ENCODE results near the gene FANCC.

FANCC gene

DNA sequence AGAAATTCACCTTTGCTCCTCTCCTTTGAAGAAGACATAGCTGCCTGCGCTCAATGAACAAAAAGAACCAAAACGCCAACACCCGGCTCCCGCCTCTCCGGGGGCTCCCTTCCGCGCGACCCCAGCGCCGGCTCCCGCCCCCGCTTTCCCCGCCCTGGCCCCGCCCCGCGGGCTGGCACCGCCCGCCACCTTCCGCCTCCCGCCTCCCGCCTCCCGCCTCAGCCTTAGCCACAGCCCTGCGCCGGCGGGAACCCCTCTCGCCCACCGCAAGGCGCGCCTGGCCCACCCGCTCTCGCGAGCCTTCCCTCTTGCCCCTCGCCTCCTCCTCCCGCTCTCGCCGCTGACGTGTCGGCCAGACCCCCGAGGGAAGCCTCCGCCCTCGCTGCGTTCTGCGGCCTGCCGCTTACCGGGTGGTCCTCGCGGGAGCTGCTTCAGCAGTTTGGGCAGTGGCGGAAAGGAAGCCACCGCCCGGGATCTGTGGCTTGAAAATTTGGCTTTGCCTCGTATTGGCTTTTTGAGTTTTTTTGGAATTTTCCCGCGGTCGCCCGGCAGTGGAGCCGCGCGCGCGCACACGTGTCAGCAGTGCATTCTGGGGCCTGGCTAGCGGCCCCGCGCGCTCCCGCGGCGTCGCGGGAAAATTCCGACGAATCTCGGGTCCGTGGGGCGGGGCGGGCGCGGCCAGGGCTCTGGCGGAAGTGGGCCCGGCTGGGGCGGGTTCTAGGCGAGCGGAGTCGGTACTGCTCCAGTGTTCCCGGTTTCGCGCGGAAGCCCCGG lies at the start of gene FANCC:
FANCC (minus strand) TSS at position 591 of the 774 bp plus-strand sequence. CDS start 68,418 bp downstream, outside the sequence.
- no peaks in the 10 kb centered on the region for H4K20me1 ChIP-seq (ENCODE audit: insufficient read depth, low read length)

DNA sequence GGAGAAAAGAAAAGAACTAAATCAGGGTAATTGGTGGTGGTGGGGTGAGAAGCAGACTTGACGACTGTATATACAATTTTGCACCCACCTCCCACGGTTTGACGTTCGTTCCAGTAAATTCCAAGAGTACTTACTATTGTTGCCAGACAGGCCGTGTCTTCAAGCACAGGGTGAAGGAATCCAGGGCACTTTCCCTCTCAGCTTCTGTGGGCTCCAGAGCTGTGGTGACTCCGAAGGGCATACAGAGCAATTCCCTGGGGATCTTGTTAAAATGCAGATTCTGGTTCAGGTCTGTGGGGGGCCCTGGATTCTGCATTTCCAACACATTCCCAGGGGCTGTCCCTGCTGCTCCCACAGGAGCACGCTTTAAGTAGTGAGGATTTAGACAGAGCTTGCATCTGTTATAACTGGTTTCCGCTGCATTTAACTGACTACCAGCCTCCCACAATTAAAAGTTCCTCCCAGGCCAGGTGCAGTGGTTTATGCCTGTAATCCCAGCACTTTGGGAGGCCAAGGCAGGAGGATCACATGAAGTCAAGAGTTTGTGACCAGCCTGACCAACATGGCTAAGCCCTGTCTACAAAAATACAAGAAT lies 49.3 kb upstream of the FANCC start:
- Histone ChIP-seq H3K4me3 (ENCODE audit: low read depth in 1 of 2, low read length in 2 of 2) (no peak overlapping the region), H3K27ac (ENCODE audit: low read length) (no peak overlapping the region), H3K36me3 (ENCODE audit: insufficient read depth, low read length) (no peaks in the 10 kb centered on the region), H4K20me1 (ENCODE audit: insufficient read depth, low read length) (no peaks in the 10 kb centered on the region), H3K4me1 (ENCODE audit: insufficient read depth, low read length) (no peaks in the 10 kb centered on the region), H3K9ac (ENCODE audit: low read depth, low read length) (no peak overlapping the region), H3K4me2 (ENCODE audit: insufficient read depth, low read length) (no peak overlapping the region), H2AFZ (ENCODE audit: low read depth, low read length) (no peak overlapping the region), H3K79me2 (ENCODE audit: insufficient read depth, low read length) (no peaks in the 10 kb centered on the region), H3K9me3 (ENCODE audit: insufficient read depth, low read length, severe bottlenecking) (no peaks in the 10 kb centered on the region), H3K27me3 (ENCODE audit: insufficient read depth, low read length, poor library complexity) (peaks cover 14% of the 10 kb centered on the region)
- no peak for DNase-seq
- TF ChIP-seq EZH2 (IDR thresholded peaks at IDR 0.05; ENCODE audit: borderline replicate concordance, low read depth, low read length, severe bottlenecking) (no peak), CTCF (IDR thresholded peaks at IDR 0.05; ENCODE audit: borderline replicate concordance, extremely low read depth, low read length, poor library complexity, severe bottlenecking) (no peak)
- ATAC-seq (ENCODE audit: insufficient read depth, low read depth) = no peak

More for the DNA sequence above, at the start of gene FANCC:
- Histone ChIP-seq H3K27ac (ENCODE audit: low read length) (peak within 1 kb of the TSS; percentile 96), H3K36me3 (ENCODE audit: insufficient read depth, low read length) (no peaks in the 10 kb centered on the region), H3K4me2 (ENCODE audit: insufficient read depth, low read length) (peak within 1 kb of the TSS; percentile 69), H3K27me3 (ENCODE audit: insufficient read depth, low read length, poor library complexity) (no peaks in the 10 kb centered on the region), H3K4me3 (ENCODE audit: low read depth in 1 of 2, low read length in 2 of 2) (peak within 1 kb of the TSS; percentile 51 to 69), H3K79me2 (ENCODE audit: insufficient read depth, low read length) (0 out of 2 replicates have a peak, but pooled peaks cover 3% of the 10 kb centered on the region), H2AFZ (ENCODE audit: low read depth, low read length) (peak within 1 kb of the TSS; percentile 95), H3K9me3 (ENCODE audit: insufficient read depth, low read length, severe bottlenecking) (no peaks in the 10 kb centered on the region), H3K4me1 (ENCODE audit: insufficient read depth, low read length) (peaks cover 25% of the 10 kb centered on the region), H3K9ac (ENCODE audit: low read depth, low read length) (peak within 1 kb of the TSS; percentile 96)
- peak; percentile 91 for ATAC-seq (ENCODE audit: insufficient read depth, low read depth)
- peak; percentile 95 for DNase-seq
- TF ChIP-seq EZH2 (IDR thresholded peaks at IDR 0.05; ENCODE audit: borderline replicate concordance, low read depth, low read length, severe bottlenecking) = no peak
- no peak for TF ChIP-seq CTCF (IDR thresholded peaks at IDR 0.05; ENCODE audit: borderline replicate concordance, extremely low read depth, low read length, poor library complexity, severe bottlenecking)

GRCh38 chr9:95365766-95366165 lies 48.3 kb upstream of the FANCC start:
- H2AFZ ChIP-seq (ENCODE audit: low read depth, low read length) = no peak overlapping the region
- TF ChIP-seq CTCF (IDR thresholded peaks at IDR 0.05; ENCODE audit: borderline replicate concordance, extremely low read depth, low read length, poor library complexity, severe bottlenecking) = no peak
- TF ChIP-seq EZH2 (IDR thresholded peaks at IDR 0.05; ENCODE audit: borderline replicate concordance, low read depth, low read length, severe bottlenecking) = no peak
- no peak overlapping the region for H3K9ac ChIP-seq (ENCODE audit: low read depth, low read length)
- no peak overlapping the region for H3K4me3 ChIP-seq (ENCODE audit: low read depth in 1 of 2, low read length in 2 of 2)
- no peaks in the 10 kb centered on the region for H4K20me1 ChIP-seq (ENCODE audit: insufficient read depth, low read length)
- H3K79me2 ChIP-seq (ENCODE audit: insufficient read depth, low read length) = no peaks in the 10 kb centered on the region
- no peaks in the 10 kb centered on the region for H3K9me3 ChIP-seq (ENCODE audit: insufficient read depth, low read length, severe bottlenecking)
- DNase-seq = no peak
- H3K4me1 ChIP-seq (ENCODE audit: insufficient read depth, low read length) = no peaks in the 10 kb centered on the region
- no peak for ATAC-seq (ENCODE audit: insufficient read depth, low read depth)
- no peak overlapping the region for H3K4me2 ChIP-seq (ENCODE audit: insufficient read depth, low read length)
- H3K27ac ChIP-seq (ENCODE audit: low read length) = no peak overlapping the region
- H3K27me3 ChIP-seq (ENCODE audit: insufficient read depth, low read length, poor library complexity) = peaks cover 14% of the 10 kb centered on the region
- H3K36me3 ChIP-seq (ENCODE audit: insufficient read depth, low read length) = no peaks in the 10 kb centered on the region

Data from DND-41 (cell line).